K562 (cell line): Measurements from ENCODE around the gene PLSCR3.

Experiments used
- ATF2 ChIP-seq: sonication (generic); formaldehyde crosslinking; IDR thresholded peaks from 2 replicates; pipeline ENCODE4 v1.8.1; 2022; ENCODE audit warnings: missing genetic modification reagents
- GABPA ChIP-seq: fragments of 200-800 bp; sonication (Bioruptor generic); conservative IDR thresholded peaks from 2 replicates; pipeline ENCODE4 v1.6.1; 2016; ENCODE audit warnings: low read depth, missing genetic modification characterization, missing compliant biosample characterization
- GATAD2A ChIP-seq: fragments of 450-650 bp; IDR thresholded peaks from 2 replicates; pipeline ENCODE4 v1.6.1; 2017
- JUND ChIP-seq, 2 experiments: IDR thresholded peaks; 2 replicates in 1 of 2; 3 replicates in 1 of 2; pipeline ENCODE4 v1.6.1; 2011; ENCODE audit warnings: borderline replicate concordance in 2 of 2, low read depth in 2 of 2, low read length in 2 of 2, improper control_type of control experiment in 1 of 2, missing biosample characterization in 1 of 2, missing genetic modification characterization in 1 of 2, missing genetic modification reagents in 1 of 2
- NFYB ChIP-seq: IDR thresholded peaks from 2 replicates; pipeline ENCODE4 v1.6.1; 2011; ENCODE audit warnings: mild to moderate bottlenecking, moderate library complexity; ENCODE audit not compliant: insufficient read length; ENCODE audit errors: extremely low read depth
- POLR2A ChIP-seq: fragments of 450-650 bp; conservative IDR thresholded peaks from 2 replicates; pipeline ENCODE4 v1.6.1; 2016
- THAP7 ChIP-seq: fragments of 250-450 bp; sonication (Bioruptor Pico); IDR thresholded peaks from 2 replicates; pipeline ENCODE4 v1.5.0; 2021

- TF ChIP-seq JUND (IDR thresholded peaks at IDR 0.05; ENCODE audit: borderline replicate concordance, low read depth, low read length) (no peak), JUND (tag; IDR thresholded peaks at IDR 0.05; ENCODE audit: borderline replicate concordance, low read depth, low read length) (no peak), THAP7 (no peak), GABPA (no peak), POLR2A (no peak), NFYB (no peak), ATF2 (CRISPR knock-in tag) (no peak), GATAD2A (no peak)
Observed at GRCh38 chr17:7407082-7407481, 12.8 kb upstream of the PLSCR3 start.
